GM19452 (cell line): ENCODE results near the gene NECTIN2.
"Not testable (repeated sequence)": the region's sequence is repeated elsewhere in the genome, so short reads cannot be mapped to it uniquely, and the experiment has no call there.

Source experiments
- ATAC-seq: cut with Tn5 transposase; IDR thresholded peaks from one replicate; pipeline ENCODE4 v1.9.1; 2021; ENCODE audit not compliant: unreplicated experiment

Gene NECTIN2

DNA sequence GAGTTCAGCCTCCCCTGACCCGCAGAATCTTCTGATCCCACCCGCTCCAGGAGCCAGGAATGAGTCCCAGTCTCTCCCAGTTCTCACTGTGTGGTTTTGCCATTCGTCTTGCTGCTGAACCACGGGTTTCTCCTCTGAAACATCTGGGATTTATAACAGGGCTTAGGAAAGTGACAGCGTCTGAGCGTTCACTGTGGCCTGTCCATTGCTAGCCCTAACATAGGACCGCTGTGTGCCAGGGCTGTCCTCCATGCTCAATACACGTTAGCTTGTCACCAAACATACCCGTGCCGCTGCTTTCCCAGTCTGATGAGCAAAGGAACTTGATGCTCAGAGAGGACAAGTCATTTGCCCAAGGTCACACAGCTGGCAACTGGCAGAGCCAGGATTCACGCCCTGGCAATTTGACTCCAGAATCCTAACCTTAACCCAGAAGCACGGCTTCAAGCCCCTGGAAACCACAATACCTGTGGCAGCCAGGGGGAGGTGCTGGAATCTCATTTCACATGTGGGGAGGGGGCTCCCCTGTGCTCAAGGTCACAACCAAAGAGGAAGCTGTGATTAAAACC lies 58.4 kb downstream of the NECTIN2 start:
- no peak for ATAC-seq

- ATAC-seq, result no peak
Observed at GRCh38 chr19:44905437-44906160, 59.5 kb downstream of the NECTIN2 start, which contains the start of gene APOE. APOE (plus strand) TSS chr19:44905796; CDS start chr19:44906625, 829 bp downstream.

GRCh38 chr19:44907613-44908012 lies 61.5 kb downstream of the NECTIN2 start:
- no peak for ATAC-seq

DNA sequence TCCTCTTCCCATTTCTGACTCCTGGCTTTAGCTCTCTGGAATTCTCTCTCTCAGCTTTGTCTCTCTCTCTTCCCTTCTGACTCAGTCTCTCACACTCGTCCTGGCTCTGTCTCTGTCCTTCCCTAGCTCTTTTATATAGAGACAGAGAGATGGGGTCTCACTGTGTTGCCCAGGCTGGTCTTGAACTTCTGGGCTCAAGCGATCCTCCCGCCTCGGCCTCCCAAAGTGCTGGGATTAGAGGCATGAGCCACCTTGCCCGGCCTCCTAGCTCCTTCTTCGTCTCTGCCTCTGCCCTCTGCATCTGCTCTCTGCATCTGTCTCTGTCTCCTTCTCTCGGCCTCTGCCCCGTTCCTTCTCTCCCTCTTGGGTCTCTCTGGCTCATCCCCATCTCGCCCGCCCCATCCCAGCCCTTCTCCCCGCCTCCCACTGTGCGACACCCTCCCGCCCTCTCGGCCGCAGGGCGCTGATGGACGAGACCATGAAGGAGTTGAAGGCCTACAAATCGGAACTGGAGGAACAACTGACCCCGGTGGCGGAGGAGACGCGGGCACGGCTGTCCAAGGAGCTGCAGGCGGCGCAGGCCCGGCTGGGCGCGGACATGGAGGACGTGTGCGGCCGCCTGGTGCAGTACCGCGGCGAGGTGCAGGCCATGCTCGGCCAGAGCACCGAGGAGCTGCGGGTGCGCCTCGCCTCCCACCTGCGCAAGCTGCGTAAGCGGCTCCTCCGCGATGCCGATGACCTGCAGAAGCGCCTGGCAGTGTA lies 62.2 kb downstream of the NECTIN2 start:
- no peak for ATAC-seq

GRCh38 chr19:44908836-44909261 lies 62.8 kb downstream of the NECTIN2 start:
- ATAC-seq, result no peak

DNA sequence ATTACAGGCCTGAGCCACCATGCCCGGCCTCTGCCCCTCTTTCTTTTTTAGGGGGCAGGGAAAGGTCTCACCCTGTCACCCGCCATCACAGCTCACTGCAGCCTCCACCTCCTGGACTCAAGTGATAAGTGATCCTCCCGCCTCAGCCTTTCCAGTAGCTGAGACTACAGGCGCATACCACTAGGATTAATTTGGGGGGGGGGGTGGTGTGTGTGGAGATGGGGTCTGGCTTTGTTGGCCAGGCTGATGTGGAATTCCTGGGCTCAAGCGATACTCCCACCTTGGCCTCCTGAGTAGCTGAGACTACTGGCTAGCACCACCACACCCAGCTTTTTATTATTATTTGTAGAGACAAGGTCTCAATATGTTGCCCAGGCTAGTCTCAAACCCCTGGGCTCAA lies 63.7 kb downstream of the NECTIN2 start:
- ATAC-seq, result no peak

GRCh38 chr19:44911896-44912295 lies 65.8 kb downstream of the NECTIN2 start:
- ATAC-seq, result not testable (repeated sequence)

- ATAC-seq, result no peak
Observed at GRCh38 chr19:44912854-44913253, 66.8 kb downstream of the NECTIN2 start.

DNA sequence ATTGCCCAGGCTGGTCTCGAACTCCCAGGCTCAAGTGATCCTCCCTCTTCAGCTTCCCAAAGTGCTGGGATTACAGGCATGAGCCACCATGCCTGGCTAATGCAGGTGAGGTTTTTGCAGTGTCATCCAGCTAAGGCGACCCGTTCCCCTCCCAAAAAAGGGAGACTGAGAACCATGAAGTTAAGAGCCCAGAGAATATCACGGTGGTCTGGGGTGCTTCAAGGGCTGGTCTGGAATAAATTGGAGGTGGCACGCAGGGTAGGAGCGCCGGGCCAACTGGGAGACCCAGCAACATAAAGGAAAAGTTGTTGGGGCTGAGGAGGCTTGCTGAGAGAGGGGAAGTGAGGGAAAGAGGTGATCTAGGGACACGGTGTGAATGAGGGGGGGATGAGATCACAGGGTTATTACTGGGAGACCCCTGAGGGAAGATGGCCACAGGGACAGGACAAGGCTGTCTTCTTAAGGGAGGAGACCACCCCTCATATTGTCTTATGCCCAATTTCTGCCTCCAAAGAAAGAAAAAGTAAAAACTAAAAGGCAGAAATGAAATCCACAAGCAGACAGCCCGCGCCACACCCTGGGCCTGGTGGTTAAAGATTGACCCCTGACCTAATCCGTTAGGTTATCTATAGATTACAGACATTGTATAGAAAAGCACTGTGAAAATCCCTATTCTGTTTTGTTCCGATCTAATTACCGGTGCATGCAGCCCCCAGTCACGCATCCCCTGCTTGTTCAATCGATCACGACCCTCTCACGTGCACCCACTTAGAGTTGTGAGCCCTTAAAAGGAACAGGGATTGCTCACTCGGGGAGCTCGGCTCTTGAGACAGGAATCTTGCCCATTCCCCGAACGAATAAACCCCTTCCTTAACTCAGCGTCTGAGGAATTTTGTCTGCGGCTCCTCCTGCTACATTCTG lies 67.7 kb downstream of the NECTIN2 start:
- not testable (repeated sequence) for ATAC-seq

DNA sequence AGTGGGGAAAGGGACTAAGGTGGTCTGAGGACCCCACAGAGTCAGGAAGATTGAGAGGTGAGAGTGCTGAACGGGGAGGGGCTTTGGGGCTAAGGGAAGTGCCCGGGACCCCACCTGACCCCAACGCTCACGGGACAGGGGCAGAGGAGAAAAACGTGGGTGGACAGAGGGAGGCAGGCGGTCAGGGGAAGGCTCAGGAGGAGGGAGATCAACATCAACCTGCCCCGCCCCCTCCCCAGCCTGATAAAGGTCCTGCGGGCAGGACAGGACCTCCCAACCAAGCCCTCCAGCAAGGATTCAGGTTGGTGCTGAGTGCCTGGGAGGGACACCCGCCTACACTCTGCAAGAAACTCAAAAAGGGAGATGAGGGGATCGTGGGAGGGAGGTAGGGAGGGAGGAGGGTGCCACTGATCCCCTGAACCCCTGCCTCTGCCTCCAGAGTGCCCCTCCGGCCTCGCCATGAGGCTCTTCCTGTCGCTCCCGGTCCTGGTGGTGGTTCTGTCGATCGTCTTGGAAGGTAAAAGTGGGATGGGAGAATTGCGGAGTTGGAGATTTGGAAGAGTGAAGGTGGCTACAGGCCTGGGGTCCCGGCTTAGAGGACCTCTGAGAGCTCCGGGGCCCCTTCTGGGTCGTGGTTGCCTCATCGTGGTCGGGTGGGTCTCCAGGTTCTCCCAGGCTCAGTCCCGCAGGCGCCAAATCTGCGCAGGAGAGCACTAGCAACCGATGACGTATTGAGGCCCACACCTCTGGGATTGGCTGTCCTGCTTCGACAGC lies 68.5 kb downstream of the NECTIN2 start, which contains the start of gene APOC1:
TSS of gene APOC1 (plus strand) at position 176 of the 774 bp plus-strand sequence. CDS start at position 460, 284 bp downstream.
- peak; percentile 97 for ATAC-seq

- ATAC-seq, result no peak
Observed at GRCh38 chr19:44924243-44924725, 78.2 kb downstream of the NECTIN2 start.

- no peak for ATAC-seq
Observed at GRCh38 chr19:44925114-44925891, 79.2 kb downstream of the NECTIN2 start.

DNA sequence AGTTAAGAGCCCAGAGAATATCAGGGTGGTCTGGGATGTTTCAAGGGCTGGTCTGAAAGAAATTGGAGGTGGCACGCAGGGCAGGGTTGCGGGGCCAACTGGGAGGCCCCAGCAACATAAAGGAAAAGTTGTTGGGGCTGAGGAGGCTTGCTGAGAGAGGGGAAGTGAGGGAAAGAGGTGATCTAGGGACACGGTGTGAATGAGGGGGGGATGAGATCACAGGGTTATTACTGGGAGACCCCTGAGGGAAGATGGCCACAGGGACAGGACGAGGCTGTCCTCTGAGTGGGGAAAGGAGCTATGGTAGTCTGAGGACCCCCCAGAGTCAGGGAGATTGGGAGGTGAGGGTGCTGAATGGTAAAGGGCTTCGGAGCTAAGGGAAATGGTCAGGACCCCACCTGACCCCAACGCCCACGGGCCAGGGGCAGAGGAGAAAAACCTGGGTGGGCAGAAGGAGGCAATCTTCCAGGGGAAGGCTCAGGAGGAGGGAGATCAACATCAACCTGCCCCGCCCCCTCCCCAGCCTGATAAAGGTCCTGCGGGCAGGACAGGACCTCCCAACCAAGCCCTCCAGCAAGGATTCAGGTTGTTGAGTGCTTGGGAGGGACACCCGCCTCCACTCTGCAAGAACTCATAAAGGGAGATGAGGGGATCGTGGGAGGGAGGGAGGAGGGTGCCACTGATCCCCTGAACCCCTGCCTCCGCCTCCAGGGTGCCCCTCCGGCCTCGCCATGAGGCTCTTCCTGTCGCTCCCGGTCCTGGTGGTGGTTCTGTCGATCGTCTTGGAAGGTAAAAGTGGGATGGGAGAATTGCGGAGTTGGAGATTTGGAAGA lies 80.4 kb downstream of the NECTIN2 start:
- ATAC-seq, result not testable (repeated sequence)

- no peak for ATAC-seq
Observed at GRCh38 chr19:44927746-44928145, 81.6 kb downstream of the NECTIN2 start.

DNA sequence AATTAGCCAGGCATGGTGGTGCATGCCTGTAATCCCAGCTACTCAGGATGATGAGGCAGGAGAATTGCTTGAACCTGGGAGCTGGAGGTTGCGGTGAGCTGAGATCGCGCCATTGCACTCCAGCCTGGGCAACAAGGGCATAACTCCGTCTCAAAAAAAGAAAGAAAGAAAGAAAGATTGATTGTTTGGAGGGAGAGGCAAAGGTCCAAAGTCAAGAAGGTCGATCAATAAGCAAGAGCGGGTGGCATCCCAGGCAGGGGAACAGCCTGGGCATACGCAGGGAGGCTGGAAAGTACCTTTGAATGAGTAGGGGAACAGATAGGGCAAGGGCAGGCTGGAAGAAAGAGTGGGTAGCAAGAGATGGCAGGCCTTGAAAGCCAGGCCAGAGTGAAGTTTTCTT lies 84.0 kb downstream of the NECTIN2 start:
- ATAC-seq, result no peak

DNA sequence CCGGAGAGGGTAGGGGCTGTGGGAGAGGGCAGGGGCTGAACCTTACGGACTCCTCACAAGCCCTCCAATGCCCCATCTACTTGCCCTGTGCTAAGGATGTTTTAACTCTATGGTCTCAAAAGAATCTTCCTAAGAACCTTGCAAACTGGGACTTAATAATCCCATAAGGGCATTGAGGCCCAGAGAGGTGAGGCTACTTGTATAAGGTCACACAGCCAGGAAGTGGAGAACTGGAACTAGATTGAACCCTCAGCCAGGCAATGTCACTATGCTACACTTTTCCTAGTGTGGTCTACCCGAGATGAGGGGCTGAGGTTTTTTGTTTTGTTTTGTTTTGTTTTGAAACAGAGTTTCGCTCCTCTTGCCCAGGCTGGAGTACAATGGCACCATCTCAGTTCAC lies 85.4 kb downstream of the NECTIN2 start:
- no peak for ATAC-seq
